Measurements from ENCODE around the gene CDKN2AIPNL.

DNA sequence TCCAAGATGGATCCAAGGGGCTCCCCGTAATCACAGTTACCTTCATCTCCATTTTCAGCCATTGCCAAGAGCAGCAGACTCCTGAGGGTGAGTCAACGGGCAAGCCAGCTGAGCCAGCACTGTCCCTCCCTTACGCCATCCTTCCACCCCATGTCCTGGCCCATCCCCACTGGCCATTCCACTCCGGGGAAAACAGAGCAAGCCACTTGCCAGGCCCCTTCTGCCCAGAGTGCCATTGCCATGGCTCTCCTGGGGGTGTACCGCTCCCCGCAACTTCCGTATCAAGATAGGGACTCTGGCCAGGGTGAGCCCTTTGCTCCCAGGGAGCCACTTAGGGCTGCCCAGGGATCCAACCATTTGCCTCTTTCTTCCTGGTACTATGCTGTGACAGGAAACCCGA lies 48.9 kb upstream of the CDKN2AIPNL start:
- TF ChIP-seq MAFK (IDR thresholded peaks at IDR 0.05; ENCODE audit: low read depth, low read length), result no peak
- no peak for TF ChIP-seq POLR2A (IDR thresholded peaks at IDR 0.05; ENCODE audit: low read depth, low read length)
- TF ChIP-seq, protein P1, sequence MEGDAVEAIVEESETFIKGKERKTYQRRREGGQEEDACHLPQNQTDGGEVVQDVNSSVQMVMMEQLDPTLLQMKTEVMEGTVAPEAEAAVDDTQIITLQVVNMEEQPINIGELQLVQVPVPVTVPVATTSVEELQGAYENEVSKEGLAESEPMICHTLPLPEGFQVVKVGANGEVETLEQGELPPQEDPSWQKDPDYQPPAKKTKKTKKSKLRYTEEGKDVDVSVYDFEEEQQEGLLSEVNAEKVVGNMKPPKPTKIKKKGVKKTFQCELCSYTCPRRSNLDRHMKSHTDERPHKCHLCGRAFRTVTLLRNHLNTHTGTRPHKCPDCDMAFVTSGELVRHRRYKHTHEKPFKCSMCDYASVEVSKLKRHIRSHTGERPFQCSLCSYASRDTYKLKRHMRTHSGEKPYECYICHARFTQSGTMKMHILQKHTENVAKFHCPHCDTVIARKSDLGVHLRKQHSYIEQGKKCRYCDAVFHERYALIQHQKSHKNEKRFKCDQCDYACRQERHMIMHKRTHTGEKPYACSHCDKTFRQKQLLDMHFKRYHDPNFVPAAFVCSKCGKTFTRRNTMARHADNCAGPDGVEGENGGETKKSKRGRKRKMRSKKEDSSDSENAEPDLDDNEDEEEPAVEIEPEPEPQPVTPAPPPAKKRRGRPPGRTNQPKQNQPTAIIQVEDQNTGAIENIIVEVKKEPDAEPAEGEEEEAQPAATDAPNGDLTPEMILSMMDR (conservative IDR thresholded peaks at IDR 0.05; ENCODE audit: low read depth, low read length), result no peak
- TF ChIP-seq, protein P2, sequence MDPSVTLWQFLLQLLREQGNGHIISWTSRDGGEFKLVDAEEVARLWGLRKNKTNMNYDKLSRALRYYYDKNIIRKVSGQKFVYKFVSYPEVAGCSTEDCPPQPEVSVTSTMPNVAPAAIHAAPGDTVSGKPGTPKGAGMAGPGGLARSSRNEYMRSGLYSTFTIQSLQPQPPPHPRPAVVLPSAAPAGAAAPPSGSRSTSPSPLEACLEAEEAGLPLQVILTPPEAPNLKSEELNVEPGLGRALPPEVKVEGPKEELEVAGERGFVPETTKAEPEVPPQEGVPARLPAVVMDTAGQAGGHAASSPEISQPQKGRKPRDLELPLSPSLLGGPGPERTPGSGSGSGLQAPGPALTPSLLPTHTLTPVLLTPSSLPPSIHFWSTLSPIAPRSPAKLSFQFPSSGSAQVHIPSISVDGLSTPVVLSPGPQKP (IDR thresholded peaks at IDR 0.05; ENCODE audit: borderline replicate concordance, low read depth, low read length), result no peak
- no peak for TF ChIP-seq RFX5 (IDR thresholded peaks at IDR 0.05; ENCODE audit: low read depth, low read length)
- TF ChIP-seq SMC3 (IDR thresholded peaks at IDR 0.05; ENCODE audit: low read depth, low read length), result no peak
- TF ChIP-seq BHLHE40 (IDR thresholded peaks at IDR 0.05; ENCODE audit: low read depth, low read length), result no peak
- TF ChIP-seq MXI1 (IDR thresholded peaks at IDR 0.05; ENCODE audit: borderline replicate concordance, low read depth, low read length), result no peak
- no peak for TF ChIP-seq FOS (IDR thresholded peaks at IDR 0.05; ENCODE audit: low read depth, low read length)
- no peak for TF ChIP-seq RAD21 (IDR thresholded peaks at IDR 0.05; ENCODE audit: low read length)
- peak; percentile 9; the same call in 1 of the 2 replicates for TF ChIP-seq CEBPB (IDR thresholded peaks at IDR 0.05; ENCODE audit: low read depth, low read length)
- no peak for TF ChIP-seq RCOR1 (IDR thresholded peaks at IDR 0.05; ENCODE audit: insufficient replicate concordance, low read length)
- no peak for TF ChIP-seq CHD1 (IDR thresholded peaks at IDR 0.05; ENCODE audit: low read depth, low read length)
